Hepatocyte (in vitro differentiated cells): Measurements from ENCODE around the gene NRIP1. TPM values are rescaled to one million over a fixed set of nuclear protein-coding genes. Genes with fewer than 3 reads are reported as not detected.
A peak's percentile ranks its signal among the peaks of the same experiment; 100 is the strongest.

Source experiments
- DNase-seq: peaks from one replicate; pipeline ENCODE4 v3.0.0-alpha.2; 2016; ENCODE audit warnings: low spot score
- H2AFZ ChIP-seq: fragments of 200-600 bp; sonication (generic); 2 replicates; pipeline ENCODE4 v1.6.0; 2016; ENCODE audit warnings: antibody characterized with exemption, mild to moderate bottlenecking
- H3K27ac ChIP-seq: fragments of 200-600 bp; sonication (generic); 2 replicates; pipeline ENCODE4 v1.5.1; 2016; ENCODE audit warnings: mild to moderate bottlenecking
- H3K27me3 ChIP-seq: fragments of 200-600 bp; sonication (generic); 2 replicates; pipeline ENCODE4 v1.6.1; 2016
- H3K36me3 ChIP-seq: fragments of 200-600 bp; sonication (generic); replicated peaks from 2 replicates; pipeline ENCODE4 v1.5.1; 2016; ENCODE audit warnings: low read depth; ENCODE audit not compliant: insufficient read depth
- H3K4me1 ChIP-seq: fragments of 200-600 bp; sonication (generic); 2 replicates; pipeline ENCODE4 v1.5.1; 2016; ENCODE audit warnings: mild to moderate bottlenecking, moderate library complexity; ENCODE audit not compliant: insufficient read depth
- H3K4me2 ChIP-seq: fragments of 200-600 bp; sonication (generic); 2 replicates; pipeline ENCODE4 v1.6.0; 2016
- H3K4me3 ChIP-seq: fragments of 200-600 bp; sonication (generic); 2 replicates; pipeline ENCODE4 v1.5.1; 2016; ENCODE audit warnings: mild to moderate bottlenecking
- H3K79me2 ChIP-seq: fragments of 200-600 bp; sonication (generic); 2 replicates; pipeline ENCODE4 v1.6.0; 2017; ENCODE audit warnings: mild to moderate bottlenecking
- H3K9me2 ChIP-seq: fragments of 200-600 bp; sonication (generic); replicated peaks from 2 replicates; pipeline ENCODE4 v1.6.0; 2017; ENCODE audit warnings: mild to moderate bottlenecking; ENCODE audit not compliant: insufficient read depth
- H3K9me3 ChIP-seq: fragments of 200-600 bp; sonication (generic); 2 replicates; pipeline ENCODE4 v1.5.1; 2016; ENCODE audit warnings: low read depth, mild to moderate bottlenecking
- H4K20me1 ChIP-seq: fragments of 200-600 bp; sonication (generic); 2 replicates; pipeline ENCODE4 v1.6.0; 2016; ENCODE audit warnings: mild to moderate bottlenecking; ENCODE audit not compliant: insufficient read depth, poor library complexity, severe bottlenecking
- CTCF ChIP-seq: fragments of 200-600 bp; sonication (generic); IDR thresholded peaks from 2 replicates; pipeline ENCODE4 v1.5.1; 2016; ENCODE audit warnings: antibody characterized with exemption, mild to moderate bottlenecking; ENCODE audit not compliant: poor library complexity
- EZH2 ChIP-seq: fragments of 200-600 bp; sonication (generic); IDR thresholded peaks from 2 replicates; pipeline ENCODE4 v1.6.1; 2016; ENCODE audit warnings: antibody characterized with exemption, mild to moderate bottlenecking, borderline replicate concordance
- EZH2phosphoT487 ChIP-seq: fragments of 200-600 bp; sonication (generic); IDR thresholded peaks from one replicate; pipeline ENCODE4 v1.6.1; 2018; ENCODE audit warnings: antibody characterized with exemption, mild to moderate bottlenecking, low read depth, moderate library complexity; ENCODE audit not compliant: unreplicated experiment, severe bottlenecking
- WGBS: methylation state at CpG from one replicate; pipeline ENCODE4 v1.1.6; 2016; ENCODE audit warnings: low lambda C conversion rate; ENCODE audit errors: missing lambda C conversion rate; 5-methylcytosine and 5-hydroxymethylcytosine counted together
- polyA plus RNA-seq: library from polyadenylated mRNA; unstranded; fragments of >200 nt; fragmentation: Nextera tagmentation; extraction: Ambion mirVana; gene quantifications from 2 replicates; pipeline ENCODE4 v1.2.1, GENCODE V29; 2016
- total RNA-seq: library from RNA; depleted of rRNA; stranded (reverse); fragments of >200 nt; gene quantifications from 2 replicates; pipeline ENCODE4 v1.2.3, GENCODE V29; 2014

NRIP1 gene, protein sequence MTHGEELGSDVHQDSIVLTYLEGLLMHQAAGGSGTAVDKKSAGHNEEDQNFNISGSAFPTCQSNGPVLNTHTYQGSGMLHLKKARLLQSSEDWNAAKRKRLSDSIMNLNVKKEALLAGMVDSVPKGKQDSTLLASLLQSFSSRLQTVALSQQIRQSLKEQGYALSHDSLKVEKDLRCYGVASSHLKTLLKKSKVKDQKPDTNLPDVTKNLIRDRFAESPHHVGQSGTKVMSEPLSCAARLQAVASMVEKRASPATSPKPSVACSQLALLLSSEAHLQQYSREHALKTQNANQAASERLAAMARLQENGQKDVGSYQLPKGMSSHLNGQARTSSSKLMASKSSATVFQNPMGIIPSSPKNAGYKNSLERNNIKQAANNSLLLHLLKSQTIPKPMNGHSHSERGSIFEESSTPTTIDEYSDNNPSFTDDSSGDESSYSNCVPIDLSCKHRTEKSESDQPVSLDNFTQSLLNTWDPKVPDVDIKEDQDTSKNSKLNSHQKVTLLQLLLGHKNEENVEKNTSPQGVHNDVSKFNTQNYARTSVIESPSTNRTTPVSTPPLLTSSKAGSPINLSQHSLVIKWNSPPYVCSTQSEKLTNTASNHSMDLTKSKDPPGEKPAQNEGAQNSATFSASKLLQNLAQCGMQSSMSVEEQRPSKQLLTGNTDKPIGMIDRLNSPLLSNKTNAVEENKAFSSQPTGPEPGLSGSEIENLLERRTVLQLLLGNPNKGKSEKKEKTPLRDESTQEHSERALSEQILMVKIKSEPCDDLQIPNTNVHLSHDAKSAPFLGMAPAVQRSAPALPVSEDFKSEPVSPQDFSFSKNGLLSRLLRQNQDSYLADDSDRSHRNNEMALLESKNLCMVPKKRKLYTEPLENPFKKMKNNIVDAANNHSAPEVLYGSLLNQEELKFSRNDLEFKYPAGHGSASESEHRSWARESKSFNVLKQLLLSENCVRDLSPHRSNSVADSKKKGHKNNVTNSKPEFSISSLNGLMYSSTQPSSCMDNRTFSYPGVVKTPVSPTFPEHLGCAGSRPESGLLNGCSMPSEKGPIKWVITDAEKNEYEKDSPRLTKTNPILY (N-terminal part only)
- total RNA-seq, result 58.5 and 62.4 TPM in 2 replicates
- 11.5 and 12.0 TPM in 2 replicates for polyA plus RNA-seq

GRCh38 chr21:15064576-15065391 lies at the start of gene NRIP1:
Gene NRIP1 (minus strand): TSS chr21:15065000. CDS start chr21:14968192, 96,808 bp downstream.
- Histone ChIP-seq H3K4me2 (peak within 1 kb of the TSS; percentile 91), H3K36me3 (no peaks in the 10 kb centered on the region), H3K4me1 (peaks cover 25% of the 10 kb centered on the region), H3K9me3 (no peaks in the 10 kb centered on the region), H3K4me3 (peak within 1 kb of the TSS; percentile 77), H2AFZ (peak within 1 kb of the TSS; percentile 77), H3K79me2 (peaks cover 46% of the 10 kb centered on the region), H3K27ac (peak within 1 kb of the TSS; percentile 97), H4K20me1 (peaks cover 19% of the 10 kb centered on the region), H3K27me3 (no peaks in the 10 kb centered on the region), H3K9me2 (no peaks in the 10 kb centered on the region)
- TF ChIP-seq EZH2phosphoT487 (no peak), EZH2 (no peak), CTCF (no peak)
- peak; percentile 95 for DNase-seq
- WGBS, result under 1% methylated on average over 31 of the region's 116 CpGs

DNA sequence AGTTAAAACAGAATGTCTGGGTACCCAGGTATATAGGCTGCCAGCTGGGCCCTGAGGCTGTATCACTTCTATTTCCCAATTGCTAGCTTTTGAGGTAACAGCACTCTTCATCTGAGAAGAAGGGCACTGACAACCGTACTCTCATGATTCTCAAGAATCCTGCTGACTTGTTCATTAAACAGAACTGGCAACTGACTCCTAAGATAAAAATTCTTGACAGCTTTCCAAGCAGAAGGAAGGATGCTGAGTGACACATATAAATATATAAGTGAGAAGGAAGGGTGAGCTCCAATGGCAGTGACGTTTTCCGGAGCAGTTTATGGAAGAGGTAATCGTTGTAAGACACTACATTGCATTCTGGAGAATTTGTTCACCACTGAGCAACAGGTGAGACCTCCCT lies 48.1 kb upstream of the NRIP1 start:
- Histone ChIP-seq H3K4me1 (no peaks in the 10 kb centered on the region), H3K79me2 (no peaks in the 10 kb centered on the region), H3K9me2 (no peaks in the 10 kb centered on the region), H3K4me3 (no peak overlapping the region), H2AFZ (no peak overlapping the region), H3K4me2 (no peak overlapping the region), H3K27ac (no peak overlapping the region), H3K36me3 (no peaks in the 10 kb centered on the region), H3K27me3 (no peaks in the 10 kb centered on the region), H4K20me1 (no peaks in the 10 kb centered on the region), H3K9me3 (no peaks in the 10 kb centered on the region)
- no peak for TF ChIP-seq EZH2phosphoT487
- no peak for DNase-seq
- WGBS, result 87% methylated on average over 4 of the region's 4 CpGs

GRCh38 chr21:15108801-15109200 lies 44.0 kb upstream of the NRIP1 start:
- no peak for DNase-seq
- no peak overlapping the region for H3K27ac ChIP-seq
- H4K20me1 ChIP-seq, result no peaks in the 10 kb centered on the region
- H3K4me2 ChIP-seq, result no peak overlapping the region
- H3K9me3 ChIP-seq, result no peaks in the 10 kb centered on the region
- TF ChIP-seq EZH2phosphoT487, result no peak
- no peak for TF ChIP-seq EZH2
- TF ChIP-seq CTCF, result no peak
- H3K9me2 ChIP-seq, result no peaks in the 10 kb centered on the region
- H2AFZ ChIP-seq, result no peak overlapping the region
- H3K27me3 ChIP-seq, result no peaks in the 10 kb centered on the region
- WGBS, result 93% methylated on average over 2 of the region's 2 CpGs
- H3K79me2 ChIP-seq, result no peaks in the 10 kb centered on the region
- H3K4me1 ChIP-seq, result no peaks in the 10 kb centered on the region
- H3K4me3 ChIP-seq, result no peak overlapping the region
- no peaks in the 10 kb centered on the region for H3K36me3 ChIP-seq
